GM18873 (cell line): Measurements from ENCODE around the gene PDE10A.
"Not testable (repeated sequence)": the region's sequence is repeated elsewhere in the genome, so short reads cannot be mapped to it uniquely, and the experiment has no call there.

Experiments
- ATAC-seq: cut with Tn5 transposase; IDR thresholded peaks from one replicate; pipeline ENCODE4 v1.9.1; 2021; ENCODE audit warnings: mild to moderate bottlenecking, moderate library complexity, moderate number of reproducible peaks; ENCODE audit not compliant: unreplicated experiment, low FRiP score

The PDE10A gene

DNA sequence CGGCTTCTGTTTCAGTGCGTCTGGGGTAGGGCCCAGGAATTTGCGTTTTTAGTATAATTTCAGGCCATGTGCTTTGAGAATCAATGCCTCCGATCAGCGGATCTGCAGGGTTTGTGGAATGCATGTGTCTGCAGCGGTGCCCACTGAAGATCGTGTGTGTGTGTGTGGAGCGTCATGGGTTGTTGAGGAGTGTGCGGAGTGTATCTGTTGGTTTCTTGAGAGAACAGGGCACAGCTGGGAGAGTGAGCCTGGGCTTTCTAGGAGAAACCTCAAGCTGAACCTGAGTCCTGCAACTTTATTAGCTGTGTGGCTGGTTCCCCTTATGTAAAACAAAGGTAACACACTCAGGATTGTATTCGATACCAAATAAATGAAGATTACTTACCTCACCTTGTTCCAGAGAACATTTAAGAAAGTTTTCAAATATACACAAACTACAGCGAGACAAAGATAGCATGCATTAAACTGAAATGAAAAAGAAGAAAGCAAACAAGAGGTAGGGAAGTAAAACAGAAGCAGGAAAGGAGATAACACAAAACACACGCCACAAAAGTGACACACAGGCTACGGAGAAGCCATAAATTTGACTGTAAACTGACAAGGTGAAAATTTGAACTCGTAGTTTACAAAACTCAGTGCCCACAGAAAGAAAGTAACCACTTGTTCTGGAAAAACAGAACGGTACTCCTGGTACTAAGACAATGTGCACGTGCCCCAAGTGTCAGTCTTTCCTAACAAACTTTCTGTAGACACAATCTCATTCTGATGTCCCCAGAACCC is 28.8 kb downstream of the PDE10A start:
- ATAC-seq = no peak

DNA sequence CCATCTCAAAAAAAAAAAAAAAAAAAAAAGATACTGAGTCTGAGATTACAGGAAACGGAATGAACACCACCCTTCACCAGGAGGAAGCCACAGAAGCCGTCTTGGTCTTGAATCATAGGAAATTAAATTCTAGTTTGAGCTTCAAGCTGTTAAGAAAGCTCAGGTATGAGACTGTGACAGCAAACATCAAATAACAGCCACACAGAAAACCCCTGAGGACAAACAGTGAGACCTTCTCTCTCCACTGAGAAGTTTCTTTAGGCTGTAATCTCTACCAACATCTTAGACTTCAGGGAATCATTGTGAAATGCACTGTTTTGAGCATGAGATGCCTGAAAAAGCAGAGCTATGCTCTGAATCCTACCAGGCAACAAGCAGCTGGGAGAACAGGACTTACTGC is 30.8 kb downstream of the PDE10A start:
- no peak for ATAC-seq

DNA sequence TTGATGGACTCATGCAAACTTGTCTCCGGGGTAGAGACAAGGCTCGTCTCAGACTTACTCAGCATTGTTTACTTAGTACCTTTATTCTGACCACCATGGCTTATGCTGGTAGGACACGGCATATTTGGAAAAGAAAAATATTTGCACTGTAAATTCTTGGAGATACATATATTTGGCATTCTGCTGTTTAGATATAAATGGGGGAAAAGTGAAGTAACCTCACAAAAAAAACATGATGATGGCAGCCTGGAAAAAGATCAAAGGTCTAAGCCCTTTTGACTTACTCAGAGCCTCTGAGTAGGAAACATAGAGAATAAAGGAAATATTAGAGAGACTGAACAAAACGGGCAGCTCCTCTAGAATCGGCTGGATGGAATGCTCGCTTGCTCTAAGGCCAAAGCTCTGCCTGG is 32.5 kb downstream of the PDE10A start:
- no peak for ATAC-seq

DNA sequence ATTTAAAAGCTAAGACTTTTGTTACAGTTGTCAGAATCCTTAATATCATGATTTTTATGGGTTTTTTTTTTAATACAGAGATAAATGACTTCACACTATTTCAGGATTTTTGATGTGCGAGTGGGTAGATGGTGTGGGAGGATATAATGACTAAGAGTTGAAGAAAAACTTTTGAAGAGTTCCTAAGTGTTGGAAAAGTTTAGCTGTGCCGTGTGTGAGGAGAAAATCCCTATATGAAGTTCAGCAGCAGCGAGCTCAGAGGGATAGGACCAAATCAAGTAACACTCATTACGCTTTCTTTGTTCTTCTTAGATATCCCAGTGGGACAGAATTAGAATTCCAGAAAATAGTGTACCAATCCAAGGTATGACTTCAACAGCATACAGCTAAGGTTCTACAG is 34.1 kb downstream of the PDE10A start:
- ATAC-seq = no peak

DNA sequence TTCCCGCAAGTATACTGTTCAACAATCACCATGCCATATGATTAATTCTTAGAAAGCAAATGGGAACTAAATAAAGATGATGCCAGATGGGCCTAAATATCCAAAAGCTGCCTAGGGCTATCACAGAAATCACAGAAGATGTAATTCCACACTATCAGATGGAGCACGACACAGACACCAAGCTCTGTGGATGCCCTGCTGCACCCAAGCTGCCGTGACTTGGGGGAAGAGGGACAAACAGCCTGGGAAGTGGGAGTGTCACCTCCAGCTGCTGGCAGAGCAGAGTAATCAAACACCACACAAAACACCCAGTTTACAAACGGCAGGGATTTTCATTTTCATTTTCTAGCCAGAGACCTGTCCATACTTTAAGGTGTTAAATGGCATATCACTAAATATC is 35.7 kb downstream of the PDE10A start:
- ATAC-seq = no peak

DNA sequence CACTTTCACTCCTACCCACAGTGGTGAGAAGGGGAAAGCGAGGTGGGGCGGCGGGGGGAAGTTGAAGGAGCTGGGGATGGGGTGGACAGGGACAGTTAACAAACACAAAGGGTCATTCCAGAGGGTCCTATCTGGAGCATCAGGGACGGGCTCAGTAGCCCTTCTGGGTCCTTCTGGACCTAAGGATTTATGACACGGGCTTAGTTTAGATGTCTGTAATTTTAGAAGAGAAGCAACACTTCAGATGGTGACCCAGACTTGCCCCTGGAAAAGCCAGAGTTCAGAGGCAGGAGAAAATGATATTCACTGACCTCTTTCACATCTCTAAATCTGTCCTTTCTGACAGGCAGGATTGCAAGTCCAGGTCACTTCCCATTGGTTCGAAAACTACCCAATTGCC is 36.3 kb downstream of the PDE10A start:
- ATAC-seq = no peak

DNA sequence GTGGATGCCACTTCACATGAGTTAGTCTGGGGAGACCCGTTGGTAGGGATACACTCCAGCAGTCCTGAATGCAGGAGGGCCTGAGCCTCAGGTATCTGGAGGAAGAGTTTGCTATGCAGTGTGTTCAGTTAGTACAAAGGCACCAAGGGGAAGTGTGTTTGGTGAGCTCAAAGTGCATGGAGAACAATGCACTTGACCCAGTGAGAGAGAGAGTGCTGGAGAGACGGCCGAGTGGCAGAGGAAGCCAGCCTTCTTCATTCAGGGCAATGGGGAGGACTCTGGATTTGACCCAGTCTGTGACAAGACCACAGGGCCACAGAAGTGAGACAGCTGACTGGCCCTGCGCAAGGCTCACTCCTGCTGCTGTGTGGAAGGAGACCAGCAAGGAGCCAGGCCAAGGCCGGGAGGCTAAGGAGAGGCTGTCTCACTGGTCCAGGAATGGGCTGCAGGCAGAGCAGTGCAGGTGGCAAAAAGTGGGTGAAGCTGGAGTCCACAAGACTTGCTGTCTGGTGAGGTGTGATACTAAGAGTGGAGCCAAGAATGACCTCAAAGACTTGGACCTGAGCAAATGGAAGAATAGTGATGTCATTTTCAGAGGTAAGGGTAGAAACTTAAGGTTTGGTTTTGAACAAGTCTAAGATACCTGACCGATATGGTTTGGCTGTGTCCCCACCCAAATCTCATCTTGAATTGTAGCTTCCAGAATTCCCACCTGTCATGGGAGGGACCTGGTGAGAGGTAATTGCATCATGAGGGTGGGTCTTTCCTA is 38.0 kb downstream of the PDE10A start:
- no peak for ATAC-seq

DNA sequence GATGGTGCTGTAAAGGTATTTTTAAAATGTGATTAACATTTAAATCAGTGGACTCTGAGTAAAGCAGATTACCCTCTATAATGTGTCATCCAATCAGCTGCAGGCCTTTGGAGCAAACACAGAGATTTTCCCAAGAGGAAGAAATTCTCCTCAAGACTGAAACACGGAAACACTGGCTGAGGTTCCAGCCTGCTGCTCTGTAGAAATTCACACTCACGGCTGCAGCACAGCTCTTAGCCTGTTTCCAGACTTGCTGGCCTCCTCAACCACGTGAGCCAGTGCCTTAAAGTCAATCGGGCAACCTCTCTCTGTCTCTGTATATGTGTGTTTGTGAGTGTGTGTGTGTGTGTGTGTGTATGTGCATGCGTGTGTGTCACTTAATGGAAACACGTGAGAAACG is 41.1 kb downstream of the PDE10A start:
- ATAC-seq = no peak

DNA sequence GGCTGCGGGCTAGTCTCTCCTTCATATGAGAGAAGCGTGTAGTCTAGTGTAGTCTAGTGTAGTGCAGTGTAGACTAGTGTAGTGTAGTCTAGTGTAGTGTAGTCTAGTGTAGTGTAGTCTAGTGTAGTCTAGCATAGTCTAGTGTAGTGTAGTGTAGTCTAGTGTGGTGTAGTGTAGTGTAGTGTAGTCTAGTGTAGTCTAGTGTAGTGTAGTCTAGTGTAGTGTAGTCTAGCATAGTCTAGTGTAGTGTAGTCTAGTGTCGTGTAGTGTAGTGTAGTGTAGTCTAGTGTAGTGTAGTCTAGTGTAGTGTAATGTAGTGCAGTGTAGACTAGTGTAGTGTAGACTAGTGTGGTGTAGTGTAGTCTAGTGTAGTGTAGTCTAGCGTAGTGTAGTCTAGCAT is 44.1 kb downstream of the PDE10A start:
- not testable (repeated sequence) for ATAC-seq

DNA sequence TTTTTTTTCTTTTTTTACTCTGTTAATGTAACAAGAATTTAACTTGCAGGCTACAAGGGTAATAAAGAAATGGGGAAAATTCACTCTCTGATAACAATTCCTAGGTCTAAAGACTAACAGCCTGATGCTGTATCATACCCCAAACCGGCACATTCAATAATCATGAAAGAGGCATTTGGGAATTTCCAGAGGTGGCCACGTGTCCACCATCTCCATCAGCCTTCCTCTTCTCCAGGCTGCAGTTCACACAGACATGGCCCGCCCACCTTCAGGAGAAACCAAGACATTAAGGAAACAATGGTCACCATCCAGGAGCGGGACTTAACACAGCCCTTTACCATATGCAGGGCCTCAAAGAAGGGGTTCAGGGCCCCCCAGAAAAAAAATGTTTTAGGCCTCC is 44.8 kb downstream of the PDE10A start:
- no peak for ATAC-seq

DNA sequence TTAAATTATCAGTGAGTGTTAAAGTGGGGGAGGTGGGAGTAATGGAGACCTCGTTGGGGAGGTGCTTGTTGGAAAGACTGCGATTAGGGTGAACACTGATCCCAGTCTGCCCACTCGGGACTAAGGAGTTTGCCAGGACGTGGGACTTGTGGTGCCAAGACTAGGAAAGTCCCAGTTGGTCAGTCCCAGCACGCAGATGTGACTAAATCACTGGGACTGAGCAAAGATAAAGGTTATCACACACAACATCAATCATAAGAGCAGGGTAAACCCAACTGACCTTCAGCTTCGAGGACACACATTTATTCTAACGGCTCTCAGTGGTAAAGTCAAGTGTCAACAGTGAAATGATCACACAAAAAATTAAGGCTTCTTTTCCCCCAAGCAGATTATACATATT is 45.5 kb downstream of the PDE10A start:
- ATAC-seq = no peak

DNA sequence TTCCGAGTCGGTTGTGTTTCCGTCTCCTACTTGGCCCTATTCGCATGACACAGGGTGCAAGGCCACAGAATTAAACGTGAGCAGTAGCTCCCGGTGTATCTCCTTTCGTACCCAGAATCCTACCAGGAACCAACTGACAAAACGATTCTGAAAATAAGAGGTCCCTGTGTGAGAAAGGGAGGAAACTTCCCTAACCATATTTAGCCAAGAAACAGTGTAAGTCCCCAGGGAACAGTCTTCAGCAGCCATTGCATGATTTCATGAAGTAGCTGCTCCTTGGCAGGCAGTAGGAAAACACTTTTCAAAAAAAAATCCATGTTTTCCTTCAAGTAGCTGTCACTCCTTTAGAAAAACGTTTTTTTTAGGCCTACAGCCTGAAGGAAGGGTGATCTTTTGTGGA is 46.9 kb downstream of the PDE10A start:
- ATAC-seq = no peak

DNA sequence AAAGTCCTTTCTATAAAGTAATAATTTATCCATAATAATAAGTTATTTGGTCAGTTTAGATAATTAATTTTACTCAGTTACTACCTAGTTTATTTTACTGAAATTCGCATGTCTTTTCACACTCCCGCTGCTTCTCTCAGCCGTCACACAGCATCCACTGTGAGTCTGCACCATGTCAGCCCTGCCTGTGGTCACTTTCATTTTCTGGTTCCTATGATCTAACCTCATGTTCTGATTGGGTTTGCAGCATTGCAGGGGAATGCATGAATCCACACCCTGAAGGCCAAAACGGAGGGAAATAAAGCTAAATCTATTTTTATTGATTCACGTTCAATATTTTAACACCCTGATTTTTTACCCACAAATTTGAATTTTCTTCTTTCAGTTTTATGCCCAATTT is 47.4 kb downstream of the PDE10A start:
- ATAC-seq = no peak

DNA sequence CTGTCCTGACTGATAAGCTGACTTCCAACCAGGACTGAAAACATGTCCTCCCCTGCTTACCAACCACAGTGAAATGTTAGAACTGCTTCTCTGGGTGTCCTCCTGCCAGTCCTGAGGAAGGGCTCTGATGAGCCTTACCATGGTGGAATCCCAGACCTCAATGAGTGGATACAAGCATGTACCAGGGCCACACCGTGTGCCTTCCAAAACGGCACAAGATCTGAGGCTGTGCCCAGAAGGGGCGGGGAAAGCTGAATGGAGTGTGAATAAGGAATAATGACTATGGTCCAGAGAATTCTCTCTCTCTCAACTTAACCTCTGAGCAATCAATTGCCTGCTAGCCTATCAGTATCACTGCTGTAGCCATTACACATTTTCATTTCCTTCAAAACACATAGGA is 51.7 kb downstream of the PDE10A start:
- no peak for ATAC-seq

DNA sequence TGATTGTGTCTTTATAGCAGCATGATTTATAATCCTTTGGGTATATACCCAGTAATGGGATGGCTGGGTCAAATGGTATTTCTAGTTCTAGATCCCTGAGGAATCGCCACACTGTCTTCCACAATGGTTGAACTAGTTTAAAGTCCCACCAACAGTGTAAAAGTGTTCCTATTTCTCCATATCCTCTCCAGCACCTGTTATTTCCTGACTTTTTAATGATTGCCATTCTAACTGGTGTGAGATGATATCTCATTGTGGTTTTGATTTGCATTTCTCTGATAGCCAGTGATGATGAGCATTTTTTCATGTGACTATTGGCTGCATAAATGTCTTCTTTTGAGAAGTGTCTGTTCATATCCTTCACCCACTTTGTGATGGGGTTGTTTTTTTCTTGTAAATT is 54.5 kb downstream of the PDE10A start:
- not testable (repeated sequence) for ATAC-seq

DNA sequence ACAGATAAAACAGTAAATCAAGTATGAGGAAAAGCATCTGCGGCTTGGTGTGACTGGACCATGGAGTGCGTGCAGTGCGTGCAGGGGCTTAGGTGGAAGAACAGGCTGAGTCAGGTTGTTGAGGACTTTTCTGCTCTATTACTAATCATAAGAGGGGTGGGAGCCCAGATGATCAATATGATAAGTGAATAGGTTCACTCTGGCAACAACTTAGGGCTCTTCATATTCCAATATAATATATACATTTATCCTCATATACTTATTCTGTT is 56.4 kb downstream of the PDE10A start:
- no peak for ATAC-seq

DNA sequence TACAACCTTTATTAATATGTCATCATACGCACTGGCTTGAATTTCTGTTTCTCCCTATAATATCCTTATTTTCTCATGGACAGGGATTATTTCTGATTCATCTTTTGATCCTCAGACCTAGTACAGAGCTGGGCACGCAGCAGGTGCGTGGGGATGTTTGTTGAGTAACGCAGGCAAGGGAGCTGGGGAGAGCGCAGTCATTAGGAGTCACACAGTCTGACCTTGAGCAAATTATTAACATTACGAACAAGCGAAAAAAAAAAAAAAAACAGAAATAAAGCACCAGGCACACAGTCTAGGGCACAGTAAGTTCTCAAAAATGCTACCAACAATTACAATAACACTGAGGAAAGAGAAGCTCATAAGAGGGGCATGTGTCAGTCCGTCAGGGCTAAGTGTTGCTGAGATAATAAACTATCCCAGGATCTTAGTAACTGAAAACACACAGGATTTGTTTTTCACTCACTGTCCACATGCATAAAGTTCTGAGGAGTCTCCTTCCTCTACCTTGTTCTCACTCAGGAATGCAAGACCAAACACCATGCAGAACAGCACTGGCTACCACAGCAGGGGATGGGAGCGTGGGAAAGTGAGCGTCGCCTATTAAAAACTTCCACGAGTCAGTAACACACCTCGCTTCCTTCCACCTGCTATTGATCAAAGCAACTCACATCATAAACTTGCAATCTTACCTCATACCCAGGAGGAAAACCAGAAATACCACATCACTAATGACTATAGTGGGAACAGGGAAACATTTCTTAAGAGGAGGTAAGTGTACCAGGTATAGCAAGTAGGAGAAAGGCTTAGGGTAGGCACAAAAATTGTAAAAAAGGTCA is 56.9 kb downstream of the PDE10A start:
- no peak for ATAC-seq

DNA sequence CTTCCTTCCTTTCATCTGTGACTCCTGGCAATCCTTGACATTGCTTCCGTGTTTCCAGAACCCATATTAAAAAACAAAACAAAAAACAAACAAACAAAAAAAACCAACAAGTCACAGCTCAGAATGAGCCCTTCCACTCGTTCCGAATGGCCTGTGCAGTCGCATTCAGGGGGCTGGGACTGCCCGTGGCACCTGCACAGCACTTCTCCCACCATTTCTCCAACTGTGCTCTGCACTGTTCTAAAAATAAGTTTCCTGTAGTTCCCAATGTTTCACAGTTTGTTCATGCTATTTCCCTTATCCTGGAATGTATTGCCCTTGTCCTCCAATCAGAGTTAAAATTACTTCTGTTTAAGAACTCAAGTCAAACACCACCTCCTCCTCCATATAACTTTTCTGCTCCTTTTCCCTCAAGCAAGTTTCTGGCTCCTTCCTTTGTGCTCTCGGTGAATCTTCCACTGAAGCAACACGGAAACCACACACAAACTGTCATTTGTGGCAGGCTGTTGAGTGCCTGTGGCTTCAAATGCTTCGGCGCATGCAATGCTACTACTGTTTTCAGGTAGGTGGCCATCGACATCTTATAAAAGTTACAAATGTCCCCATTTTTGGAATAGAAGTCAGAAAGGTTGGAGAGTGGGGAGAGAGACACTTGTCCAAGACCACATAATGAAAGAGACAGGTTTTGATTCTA is 57.7 kb downstream of the PDE10A start:
- ATAC-seq = no peak

DNA sequence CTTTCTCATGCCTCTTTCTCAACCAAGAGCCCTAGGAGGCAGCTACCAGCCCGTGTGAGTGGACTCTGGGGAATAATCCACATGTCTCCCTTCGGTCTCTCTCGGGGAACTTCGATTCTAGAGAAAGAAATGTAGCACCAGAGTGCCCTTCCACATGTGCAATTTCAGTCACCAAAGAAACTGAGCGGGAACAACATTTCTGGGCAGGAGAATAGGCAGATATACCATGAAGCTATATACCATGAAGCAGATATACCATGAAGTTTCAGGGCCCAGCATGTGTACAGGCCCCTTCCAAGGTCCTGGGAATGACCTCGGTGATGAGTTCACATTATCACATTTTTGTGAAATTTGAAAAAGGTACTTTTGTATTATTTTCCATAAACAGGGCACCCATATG is 60.8 kb downstream of the PDE10A start:
- ATAC-seq = no peak

DNA sequence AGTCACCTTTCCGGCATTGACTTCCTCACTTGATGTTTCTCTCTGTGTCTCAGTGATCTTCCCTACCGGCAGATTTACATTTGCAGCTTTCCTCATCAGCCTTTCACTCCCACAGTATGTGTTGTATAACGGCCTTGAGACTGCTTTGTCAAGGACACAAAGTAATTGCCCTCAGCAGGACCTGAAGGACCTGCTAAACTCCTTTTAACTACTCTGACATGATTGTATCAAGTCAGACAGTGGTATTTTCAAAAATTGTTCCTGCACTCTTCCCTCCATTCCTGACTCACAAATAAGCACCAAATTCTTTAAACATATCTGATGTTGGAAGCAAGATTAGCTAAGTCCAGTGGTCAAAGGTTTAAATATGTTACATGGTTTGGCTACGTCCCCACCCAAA is 62.4 kb downstream of the PDE10A start:
- no peak for ATAC-seq
